Astrocyte (in vitro differentiated cells and primary cell): ENCODE data around the gene LGI1.

Experiments
- EZH2 ChIP-seq: IDR thresholded peaks from 2 replicates; pipeline ENCODE4 v1.6.1; 2012; ENCODE audit warnings: mild to moderate bottlenecking, low read length, inconsistent platforms; ENCODE audit not compliant: insufficient read depth
- TF ChIP-seq, protein P1 (sequence below): IDR thresholded peaks from 2 replicates; pipeline ENCODE4 v1.5.1; 2011; ENCODE audit warnings: low read depth, mild to moderate bottlenecking, inconsistent platforms, low read length, moderate library complexity; ENCODE audit not compliant: insufficient read depth

DNA sequence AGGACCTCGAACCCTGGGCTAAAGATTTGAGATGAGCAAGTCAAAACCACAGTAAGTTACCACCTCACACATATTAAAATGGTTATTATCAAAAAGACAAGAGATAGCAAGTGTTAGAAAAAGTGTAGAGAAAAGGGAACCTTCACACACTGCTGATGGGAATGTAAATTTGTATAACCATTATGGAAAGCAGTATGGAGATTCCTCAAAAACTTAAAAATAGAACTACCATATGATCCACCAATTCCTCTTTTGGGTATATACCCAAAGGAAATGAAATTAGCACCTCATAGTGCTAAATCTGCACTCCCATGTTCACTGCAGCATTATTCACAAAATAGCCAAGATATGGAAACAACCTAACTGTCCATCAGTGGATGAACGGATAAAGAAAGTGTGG is 34.6 kb upstream of the LGI1 start:
- no peak for TF ChIP-seq EZH2
- TF ChIP-seq, protein P1, sequence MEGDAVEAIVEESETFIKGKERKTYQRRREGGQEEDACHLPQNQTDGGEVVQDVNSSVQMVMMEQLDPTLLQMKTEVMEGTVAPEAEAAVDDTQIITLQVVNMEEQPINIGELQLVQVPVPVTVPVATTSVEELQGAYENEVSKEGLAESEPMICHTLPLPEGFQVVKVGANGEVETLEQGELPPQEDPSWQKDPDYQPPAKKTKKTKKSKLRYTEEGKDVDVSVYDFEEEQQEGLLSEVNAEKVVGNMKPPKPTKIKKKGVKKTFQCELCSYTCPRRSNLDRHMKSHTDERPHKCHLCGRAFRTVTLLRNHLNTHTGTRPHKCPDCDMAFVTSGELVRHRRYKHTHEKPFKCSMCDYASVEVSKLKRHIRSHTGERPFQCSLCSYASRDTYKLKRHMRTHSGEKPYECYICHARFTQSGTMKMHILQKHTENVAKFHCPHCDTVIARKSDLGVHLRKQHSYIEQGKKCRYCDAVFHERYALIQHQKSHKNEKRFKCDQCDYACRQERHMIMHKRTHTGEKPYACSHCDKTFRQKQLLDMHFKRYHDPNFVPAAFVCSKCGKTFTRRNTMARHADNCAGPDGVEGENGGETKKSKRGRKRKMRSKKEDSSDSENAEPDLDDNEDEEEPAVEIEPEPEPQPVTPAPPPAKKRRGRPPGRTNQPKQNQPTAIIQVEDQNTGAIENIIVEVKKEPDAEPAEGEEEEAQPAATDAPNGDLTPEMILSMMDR, result no peak
